Uterus (tissue), 4 donors: Measurements from ENCODE around the gene PPARGC1A. TPM values are rescaled to one million over a fixed set of nuclear protein-coding genes. Genes with fewer than 3 reads are reported as not detected.

Experiments
- DNase-seq, 2 donors: peaks; one replicate each; pipeline ENCODE4 v3.0.0-alpha.2; 2019 to 2020
- H3K27ac ChIP-seq, 2 donors: fragments of 200-600 bp; sonication (generic); 1 replicate in 1 of 2; 2 replicates in 1 of 2; pipeline ENCODE4 v1.5.1; 2016 to 2018
- H3K27me3 ChIP-seq, 2 donors: fragments of 200-600 bp; sonication (generic); one replicate each; pipeline ENCODE4 v1.5.1; 2018 to 2019; ENCODE audit warnings: control low read depth in 1 of 2
- H3K36me3 ChIP-seq, 2 donors: fragments of 200-600 bp; sonication (generic); one replicate each; pipeline ENCODE4 v1.5.1; 2019; ENCODE audit warnings: control low read depth in 1 of 2
- H3K4me1 ChIP-seq, 2 donors: fragments of 200-600 bp; sonication (generic); one replicate each; pipeline ENCODE4 v1.5.1; 2018 to 2019; ENCODE audit warnings: control low read depth in 1 of 2
- H3K4me3 ChIP-seq, 2 donors: fragments of 200-600 bp; sonication (generic); 1 replicate in 1 of 2; 2 replicates in 1 of 2; pipeline ENCODE4 v1.5.1; 2018 to 2019; ENCODE audit warnings: mild to moderate bottlenecking in 1 of 2
- H3K9me3 ChIP-seq, 2 donors: fragments of 200-600 bp; sonication (generic); one replicate each; pipeline ENCODE4 v1.5.1; 2019; ENCODE audit warnings: control low read depth in 1 of 2
- CTCF ChIP-seq, 4 experiments: fragments of 200-600 bp in 2 of 4; fragments of 450-650 bp in 2 of 4; sonication (generic) in 2 of 4; IDR thresholded peaks; one replicate each; pipeline ENCODE4 v1.5.1; 2016 to 2019; ENCODE audit warnings: antibody characterized with exemption in 4 of 4, mild to moderate bottlenecking in 2 of 4, moderate library complexity in 1 of 4
- POLR2A ChIP-seq, 2 donors: fragments of 450-650 bp; IDR thresholded peaks; one replicate each; pipeline ENCODE4 v1.6.1; 2016; ENCODE audit warnings: antibody characterized with exemption in 2 of 2, mild to moderate bottlenecking in 1 of 2, moderate library complexity in 1 of 2
- intact Hi-C: fragments of 100-400 bp; cut with DNase I; formaldehyde crosslinking; loops from one replicate; pipeline ENCODE4 v1.15.1; 2023; ENCODE audit warnings: low total_unique reads
- total RNA-seq, 4 donors: library from RNA; depleted of rRNA in 3 of 4; stranded (reverse); fragments of >200 nt in 3 of 4; gene quantifications; one replicate each; pipeline versions ENCODE4 v1.1.0 to v1.2.4, GENCODE V29; 2014 to 2023
- donor health status: DM: yes; HTN: yes; CAD: no.

The PPARGC1A gene
- total RNA-seq, 4 donors from 2014 or later = 1.5 to 6.0 (median 3.2) TPM

GRCh38 chr4:23857367-23857959 lies 32.4 kb downstream of the PPARGC1A start:
- no peak for DNase-seq
- intact Hi-C loops = no loop called here
- Histone ChIP-seq H3K36me3 (no peaks in the 10 kb centered on the region), H3K4me1 (no peaks in the 10 kb centered on the region), H3K27ac (no peak overlapping the region), H3K4me3 (no peak overlapping the region), H3K27me3 (no peaks in the 10 kb centered on the region), H3K9me3 (no peaks in the 10 kb centered on the region)
- TF ChIP-seq POLR2A (IDR thresholded peaks at IDR 0.05) (no peak), CTCF (IDR thresholded peaks at IDR 0.05) (peak in 3 of 4 experiments; percentile 7 to 22 (median 12))

- H3K9me3 ChIP-seq = no peaks in the 10 kb centered on the region
- TF ChIP-seq CTCF (IDR thresholded peaks at IDR 0.05) (no peak), POLR2A (IDR thresholded peaks at IDR 0.05) (no peak)
- no peak overlapping the region for H3K27ac ChIP-seq
- no peaks in the 10 kb centered on the region for H3K4me1 ChIP-seq
- H3K36me3 ChIP-seq = no peaks in the 10 kb centered on the region
- H3K4me3 ChIP-seq = no peak overlapping the region
- intact Hi-C loops = no loop called here
- no peak for DNase-seq
- H3K27me3 ChIP-seq = no peaks in the 10 kb centered on the region
These were observed 33.2 kb downstream of the PPARGC1A start for GRCh38 chr4:23856630-23857029.

GRCh38 chr4:23855912-23856605 lies 33.8 kb downstream of the PPARGC1A start:
- Histone ChIP-seq H3K36me3 (no peaks in the 10 kb centered on the region), H3K4me3 (no peak overlapping the region), H3K27me3 (no peaks in the 10 kb centered on the region), H3K9me3 (no peaks in the 10 kb centered on the region), H3K4me1 (no peaks in the 10 kb centered on the region), H3K27ac (no peak overlapping the region)
- no peak for DNase-seq
- intact Hi-C loops = no loop called here
- TF ChIP-seq CTCF (IDR thresholded peaks at IDR 0.05) (no peak), POLR2A (IDR thresholded peaks at IDR 0.05) (no peak)

GRCh38 chr4:23853986-23854660 lies 35.7 kb downstream of the PPARGC1A start:
- Histone ChIP-seq H3K9me3 (no peaks in the 10 kb centered on the region), H3K27ac (no peak overlapping the region), H3K4me1 (no peaks in the 10 kb centered on the region), H3K4me3 (no peak overlapping the region), H3K36me3 (no peaks in the 10 kb centered on the region), H3K27me3 (no peaks in the 10 kb centered on the region)
- TF ChIP-seq POLR2A (IDR thresholded peaks at IDR 0.05) (no peak), CTCF (IDR thresholded peaks at IDR 0.05) (no peak)
- intact Hi-C loops = no loop called here
- DNase-seq = no peak

GRCh38 chr4:23851464-23851863 lies 38.4 kb downstream of the PPARGC1A start:
- Histone ChIP-seq H3K36me3 (no peaks in the 10 kb centered on the region), H3K27me3 (no peaks in the 10 kb centered on the region), H3K27ac (no peak overlapping the region), H3K9me3 (no peaks in the 10 kb centered on the region), H3K4me3 (no peak overlapping the region), H3K4me1 (no peaks in the 10 kb centered on the region)
- no peak for DNase-seq
- no peak for TF ChIP-seq POLR2A (IDR thresholded peaks at IDR 0.05)
- no peak for TF ChIP-seq CTCF (IDR thresholded peaks at IDR 0.05)
- intact Hi-C loops = no loop called here
